HEK293T (cell line): ENCODE measurements around the gene OPCML.

Experiments
- ARNT ChIP-seq: fragments of 450-650 bp; IDR thresholded peaks from 2 replicates; pipeline ENCODE4 v1.6.1; 2017; ENCODE audit warnings: mild to moderate bottlenecking
- CTBP1 ChIP-seq: fragments of 450-650 bp; IDR thresholded peaks from 2 replicates; pipeline ENCODE4 v1.6.1; 2016; ENCODE audit warnings: borderline replicate concordance
- FOXM1 ChIP-seq: fragments of 450-650 bp; IDR thresholded peaks from 2 replicates; pipeline ENCODE4 v1.6.1; 2017; ENCODE audit warnings: mild to moderate bottlenecking, borderline replicate concordance
- L3MBTL2 ChIP-seq: fragments of 450-650 bp; conservative IDR thresholded peaks from 2 replicates; pipeline ENCODE4 v1.6.1; 2016; ENCODE audit warnings: mild to moderate bottlenecking
- SP1 ChIP-seq: fragments of 450-650 bp; IDR thresholded peaks from 2 replicates; pipeline ENCODE4 v1.6.1; 2017
- SUZ12 ChIP-seq: fragments of 450-650 bp; IDR thresholded peaks from 2 replicates; pipeline ENCODE4 v1.6.1; 2016; ENCODE audit warnings: mild to moderate bottlenecking
- TARDBP ChIP-seq: fragments of 450-650 bp; IDR thresholded peaks from 2 replicates; pipeline ENCODE4 v1.6.1; 2016
- ZNF384 ChIP-seq: fragments of 450-650 bp; IDR thresholded peaks from 2 replicates; pipeline ENCODE4 v1.6.1; 2016

DNA sequence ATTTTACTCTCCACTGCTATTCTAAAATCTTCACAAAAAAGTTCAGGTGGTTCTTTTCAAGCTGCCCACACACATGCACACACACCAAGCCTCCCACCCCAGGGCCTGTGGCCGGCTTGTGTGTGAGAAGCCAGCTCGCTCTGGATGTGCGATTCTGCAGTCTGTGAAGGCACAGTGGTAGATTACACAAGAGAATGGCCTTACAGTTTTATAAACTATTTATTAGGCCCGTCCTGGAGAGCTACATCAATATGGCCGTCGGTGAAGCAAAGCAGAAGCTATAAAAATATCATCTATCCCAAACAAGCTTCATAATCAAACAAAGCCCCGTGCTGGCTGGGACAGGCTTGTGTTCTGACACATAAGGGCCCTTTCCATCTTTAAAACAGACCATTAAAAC, 240.5 kb downstream of the OPCML start:
- TF ChIP-seq ZNF384 (no peak), TARDBP (no peak), L3MBTL2 (no peak), CTBP1 (no peak), SUZ12 (no peak), SP1 (no peak), ARNT (no peak), FOXM1 (no peak)
